ENCODE data around the gene IGDCC3.

- TF ChIP-seq YY1 (IDR thresholded peaks at IDR 0.05; ENCODE audit: insufficient read depth, insufficient read length) (no peak), SUZ12 (IDR thresholded peaks at IDR 0.05; ENCODE audit: extremely low read depth, insufficient read depth, insufficient read length) (no peak)
These were observed 6.2 kb upstream of the IGDCC3 start for GRCh38 chr15:65383991-65384390.
